ENCODE results near the gene ZNF516.

The ZNF516 gene

GRCh38 chr18:76339246-76339620 lies 155.8 kb downstream of the ZNF516 start:
- no peak for DNase-seq (ENCODE audit: low spot score)

GRCh38 chr18:76338619-76339245 lies 156.3 kb downstream of the ZNF516 start:
- DNase-seq (ENCODE audit: low spot score): no peak

- no peak for DNase-seq (ENCODE audit: low spot score)
Measured at GRCh38 chr18:76338088-76338487, 157.0 kb downstream of the ZNF516 start.

GRCh38 chr18:76335859-76336640 lies 159.0 kb downstream of the ZNF516 start:
- DNase-seq (ENCODE audit: low spot score): no peak

GRCh38 chr18:76328140-76328539 lies 166.9 kb downstream of the ZNF516 start:
- DNase-seq (ENCODE audit: low spot score): no peak

- no peak for DNase-seq (ENCODE audit: low spot score)
Measured at GRCh38 chr18:76323891-76324290, 171.2 kb downstream of the ZNF516 start.

GRCh38 chr18:76322686-76323085 lies 172.4 kb downstream of the ZNF516 start:
- DNase-seq (ENCODE audit: low spot score): no peak

GRCh38 chr18:76319366-76319765 lies 175.7 kb downstream of the ZNF516 start:
- DNase-seq (ENCODE audit: low spot score): no peak

- no peak for DNase-seq (ENCODE audit: low spot score)
Measured at GRCh38 chr18:76318607-76319006, 176.4 kb downstream of the ZNF516 start.

- DNase-seq (ENCODE audit: low spot score): no peak
Measured at GRCh38 chr18:76317136-76317535, 177.9 kb downstream of the ZNF516 start.

- no peak for DNase-seq (ENCODE audit: low spot score)
Measured at GRCh38 chr18:76315722-76316230, 179.3 kb downstream of the ZNF516 start.

GRCh38 chr18:76314496-76314895 lies 180.5 kb downstream of the ZNF516 start:
- no peak for DNase-seq (ENCODE audit: low spot score)

GRCh38 chr18:76314015-76314414 lies 181.0 kb downstream of the ZNF516 start:
- no peak for DNase-seq (ENCODE audit: low spot score)
